ENCODE results near the gene ARHGEF7.

- TF ChIP-seq CTCF (IDR thresholded peaks at IDR 0.05): no peak
- no peak for TF ChIP-seq TEAD4 (CRISPR knock-in tag; IDR thresholded peaks at IDR 0.05)
- TF ChIP-seq ZNF396 (CRISPR knock-in tag; IDR thresholded peaks at IDR 0.05; ENCODE audit: borderline replicate concordance): no peak
- no peak for TF ChIP-seq GABPB1 (CRISPR knock-in tag; IDR thresholded peaks at IDR 0.05)
- TF ChIP-seq KAT7 (CRISPR knock-in tag; IDR thresholded peaks at IDR 0.05; ENCODE audit: borderline replicate concordance): no peak
- TF ChIP-seq CREB1 (CRISPR knock-in tag; IDR thresholded peaks at IDR 0.05): no peak
- TF ChIP-seq STAT6 (CRISPR knock-in tag; conservative IDR thresholded peaks at IDR 0.05; ENCODE audit: low read depth): no peak
- TF ChIP-seq ATF3 (CRISPR knock-in tag; conservative IDR thresholded peaks at IDR 0.05): no peak
- no peak for TF ChIP-seq ZNF219 (CRISPR knock-in tag; IDR thresholded peaks at IDR 0.05; ENCODE audit: borderline replicate concordance)
Observed at GRCh38 chr13:111341886-111342285, 226.8 kb downstream of the ARHGEF7 start.
